Sigmoid colon (tissue), 7 donors: ENCODE data around the gene SRRM4. TPM values are rescaled to one million over a fixed set of nuclear protein-coding genes. Genes with fewer than 3 reads are reported as not detected.

ENCODE experiments used
- DNase-seq: peaks from one replicate; pipeline ENCODE4 v3.0.0-alpha.2; 2019
- H3K27ac ChIP-seq, 4 donors: fragments of 200-600 bp; sonication (generic); one replicate each; pipeline ENCODE4 v1.5.1; 2016 to 2019; ENCODE audit warnings: mild to moderate bottlenecking in 1 of 4
- H3K27me3 ChIP-seq, 3 donors: fragments of 200-600 bp; sonication (generic); one replicate each; pipeline ENCODE4 v1.5.1; 2019; ENCODE audit warnings: mild to moderate bottlenecking in 1 of 3
- H3K36me3 ChIP-seq, 4 donors: fragments of 200-600 bp; sonication (generic); one replicate each; pipeline ENCODE4 v1.5.1; 2016 to 2019
- H3K4me1 ChIP-seq, 4 donors: fragments of 200-600 bp; sonication (generic); one replicate each; pipeline ENCODE4 v1.5.1; 2017 to 2019
- H3K4me3 ChIP-seq, 4 donors: fragments of 200-600 bp; sonication (generic); one replicate each; pipeline ENCODE4 v1.5.1; 2017 to 2019; ENCODE audit warnings: mild to moderate bottlenecking in 2 of 4, moderate library complexity in 1 of 4
- H3K9me3 ChIP-seq, 4 donors: fragments of 200-600 bp in 3 of 4; sonication (generic) in 3 of 4; one replicate each; pipeline versions ENCODE4 v1.5.1 to v1.6.1; 2013 to 2019
- EP300 ChIP-seq, 4 donors: sonication (generic); formaldehyde crosslinking; IDR thresholded peaks; one replicate each; pipeline ENCODE4 v1.6.1; 2017; ENCODE audit warnings: antibody characterized with exemption in 4 of 4
- POLR2A ChIP-seq, 2 donors: fragments of 450-650 bp; IDR thresholded peaks; one replicate each; pipeline ENCODE4 v1.6.1; 2016; ENCODE audit warnings: antibody characterized with exemption in 2 of 2, mild to moderate bottlenecking in 2 of 2, moderate library complexity in 2 of 2
- POLR2AphosphoS5 ChIP-seq, 4 donors: sonication (generic); formaldehyde crosslinking; IDR thresholded peaks; one replicate each; pipeline ENCODE4 v1.6.1; 2017; ENCODE audit warnings: antibody characterized with exemption in 4 of 4
- WGBS, 2 donors: extraction: QIAGEN DNeasy Blood & Tissue Kit; methylation state at CpG; one replicate each; pipeline ENCODE4 v1.1.7; 2013; 5-methylcytosine and 5-hydroxymethylcytosine counted together
- intact Hi-C: fragments of 100-400 bp; cut with DNase I; formaldehyde crosslinking; loops from one replicate; pipeline ENCODE4 v1.15.1; 2023
- polyA plus RNA-seq, 3 donors: library from polyadenylated mRNA; stranded (reverse); fragments of 200-250 nt; gene quantifications; one replicate each; pipeline ENCODE4 v1.2.3, GENCODE V29; 2013
- total RNA-seq, 4 donors: library from RNA; depleted of rRNA; stranded (reverse); fragments of >200 nt; gene quantifications; one replicate each; pipeline ENCODE4 v1.1.0, GENCODE V29; 2016
- TF ChIP-seq, protein P1 (sequence below), 4 experiments: fragments of 450-650 bp in 3 of 4; fragments of 200-600 bp in 1 of 4; IDR thresholded peaks; one replicate each; pipeline ENCODE4 v1.5.1; 2016 to 2019; ENCODE audit warnings: antibody characterized with exemption in 4 of 4, mild to moderate bottlenecking in 3 of 4, moderate library complexity in 2 of 4
- donor health status: healthy with polysubstance abuse.
- donor health status: Bipolar disorder and iron deficiency.
- donor health status: healthy.

Gene SRRM4
- total and polyA plus RNA-seq, 7 donors = under 0.01 to 0.14 (median 0.07) TPM; not detected in 4

- Histone ChIP-seq H3K27ac (no peak overlapping the region), H3K27me3 (no peaks in the 10 kb centered on the region), H3K4me1 (peaks cover 0 to 9% (median 2%) of the 10 kb centered on the region in 4 donors), H3K4me3 (no peak overlapping the region), H3K36me3 (no peaks in the 10 kb centered on the region), H3K9me3 (no peaks in the 10 kb centered on the region)
- intact Hi-C loops = loop anchor here (1.0 to 10.0 kb wide), 5 partner anchors 57 to 430 kb away; no protein-coding TSS in a partner anchor
- no peak for TF ChIP-seq POLR2A (IDR thresholded peaks at IDR 0.05)
- TF ChIP-seq, protein P1, sequence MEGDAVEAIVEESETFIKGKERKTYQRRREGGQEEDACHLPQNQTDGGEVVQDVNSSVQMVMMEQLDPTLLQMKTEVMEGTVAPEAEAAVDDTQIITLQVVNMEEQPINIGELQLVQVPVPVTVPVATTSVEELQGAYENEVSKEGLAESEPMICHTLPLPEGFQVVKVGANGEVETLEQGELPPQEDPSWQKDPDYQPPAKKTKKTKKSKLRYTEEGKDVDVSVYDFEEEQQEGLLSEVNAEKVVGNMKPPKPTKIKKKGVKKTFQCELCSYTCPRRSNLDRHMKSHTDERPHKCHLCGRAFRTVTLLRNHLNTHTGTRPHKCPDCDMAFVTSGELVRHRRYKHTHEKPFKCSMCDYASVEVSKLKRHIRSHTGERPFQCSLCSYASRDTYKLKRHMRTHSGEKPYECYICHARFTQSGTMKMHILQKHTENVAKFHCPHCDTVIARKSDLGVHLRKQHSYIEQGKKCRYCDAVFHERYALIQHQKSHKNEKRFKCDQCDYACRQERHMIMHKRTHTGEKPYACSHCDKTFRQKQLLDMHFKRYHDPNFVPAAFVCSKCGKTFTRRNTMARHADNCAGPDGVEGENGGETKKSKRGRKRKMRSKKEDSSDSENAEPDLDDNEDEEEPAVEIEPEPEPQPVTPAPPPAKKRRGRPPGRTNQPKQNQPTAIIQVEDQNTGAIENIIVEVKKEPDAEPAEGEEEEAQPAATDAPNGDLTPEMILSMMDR (IDR thresholded peaks at IDR 0.05) = peak; percentile 69 to 95 (median 84)
- no peak for DNase-seq
- 32 to 38% methylated on average over 2 of the region's 2 CpGs for WGBS, 2 donors
Observed at GRCh38 chr12:119115296-119115905, 134.1 kb downstream of the SRRM4 start.

DNA sequence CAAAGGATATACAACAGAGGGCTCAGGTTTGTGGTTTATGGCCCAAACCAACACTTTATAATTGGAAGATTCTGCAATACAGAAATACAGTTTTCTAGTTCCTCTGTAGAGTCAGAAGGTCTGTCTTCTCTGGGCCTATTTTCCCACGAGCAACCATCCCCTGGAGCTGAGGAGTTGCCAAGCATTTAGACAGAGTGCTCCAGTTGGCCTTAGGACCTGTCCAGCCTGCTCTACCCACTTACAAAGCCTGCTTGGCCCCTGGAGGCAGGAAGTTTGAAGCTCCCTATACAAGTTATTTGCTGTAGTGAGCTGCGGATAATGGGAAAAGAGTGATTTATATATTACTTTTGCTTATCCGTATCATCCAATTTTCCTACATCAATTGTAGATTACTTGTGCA, 136.6 kb downstream of the SRRM4 start:
- TF ChIP-seq POLR2A (IDR thresholded peaks at IDR 0.05) = no peak
- TF ChIP-seq POLR2AphosphoS5 (IDR thresholded peaks at IDR 0.05) = no peak
- Histone ChIP-seq H3K4me1 (peaks cover 0 to 9% (median 2%) of the 10 kb centered on the region in 4 donors), H3K27ac (no peak overlapping the region), H3K4me3 (no peak overlapping the region), H3K36me3 (no peaks in the 10 kb centered on the region), H3K9me3 (no peaks in the 10 kb centered on the region), H3K27me3 (no peaks in the 10 kb centered on the region)
- intact Hi-C loops = loop anchor here (5.0 to 10.0 kb wide), 3 partner anchors 54 to 207 kb away; no protein-coding TSS in a partner anchor
- 70 to 83% methylated on average over 3 of the region's 3 CpGs for WGBS, 2 donors
- no peak for DNase-seq

- H3K4me1 ChIP-seq = peaks cover 0 to 9% (median 2%) of the 10 kb centered on the region in 4 donors
- H3K27ac ChIP-seq = no peak overlapping the region
- TF ChIP-seq, protein P1 (IDR thresholded peaks at IDR 0.05) = no peak
- no peak for TF ChIP-seq EP300 (IDR thresholded peaks at IDR 0.05)
- TF ChIP-seq POLR2A (IDR thresholded peaks at IDR 0.05) = no peak
- no peaks in the 10 kb centered on the region for H3K27me3 ChIP-seq
- H3K4me3 ChIP-seq = no peak overlapping the region
- H3K9me3 ChIP-seq = no peaks in the 10 kb centered on the region
- WGBS, 2 donors = 41 to 51% methylated on average over 3 of the region's 3 CpGs
- DNase-seq = no peak
- H3K36me3 ChIP-seq = no peaks in the 10 kb centered on the region
- intact Hi-C loops = loop anchor here (5.0 to 10.0 kb wide), 3 partner anchors 54 to 206 kb away; no protein-coding TSS in a partner anchor
Observed at GRCh38 chr12:119118625-119119024, 137.3 kb downstream of the SRRM4 start.

GRCh38 chr12:119122047-119122446, 140.7 kb downstream of the SRRM4 start:
- WGBS, 2 donors = 62 to 73% methylated on average over 5 of the region's 5 CpGs
- Histone ChIP-seq H3K4me3 (no peak overlapping the region), H3K27me3 (no peaks in the 10 kb centered on the region), H3K27ac (no peak overlapping the region), H3K9me3 (no peaks in the 10 kb centered on the region), H3K4me1 (no peaks in the 10 kb centered on the region), H3K36me3 (no peaks in the 10 kb centered on the region)
- DNase-seq = no peak
- TF ChIP-seq POLR2A (IDR thresholded peaks at IDR 0.05) = no peak
- TF ChIP-seq, protein P1 (IDR thresholded peaks at IDR 0.05) = no peak
- no peak for TF ChIP-seq EP300 (IDR thresholded peaks at IDR 0.05)
- no peak for TF ChIP-seq POLR2AphosphoS5 (IDR thresholded peaks at IDR 0.05)
- intact Hi-C loops = no loop called here

- no peaks in the 10 kb centered on the region for H3K36me3 ChIP-seq
- intact Hi-C loops = no loop called here
- no peaks in the 10 kb centered on the region for H3K4me1 ChIP-seq
- 64 to 77% methylated on average over 4 of the region's 4 CpGs for WGBS, 2 donors
- no peak overlapping the region for H3K4me3 ChIP-seq
- DNase-seq = no peak
- no peak overlapping the region for H3K27ac ChIP-seq
- TF ChIP-seq, protein P1 (IDR thresholded peaks at IDR 0.05) = no peak
- TF ChIP-seq EP300 (IDR thresholded peaks at IDR 0.05) (no peak), POLR2A (IDR thresholded peaks at IDR 0.05) (no peak), POLR2AphosphoS5 (IDR thresholded peaks at IDR 0.05) (no peak)
- H3K9me3 ChIP-seq = no peaks in the 10 kb centered on the region
- no peaks in the 10 kb centered on the region for H3K27me3 ChIP-seq
Observed at GRCh38 chr12:119122751-119123150, 141.4 kb downstream of the SRRM4 start.
